ENCODE results near the gene FANCL. TPM values are rescaled to one million over a fixed set of nuclear protein-coding genes. Genes with fewer than 3 reads are reported as not detected.

The FANCL gene
- total RNA-seq, 1 experiment from 2014 or later: 34.5 TPM

GRCh38 chr2:58133395-58133794 is 107.7 kb downstream of the FANCL start:
- no peaks in the 10 kb centered on the region for H3K9me3 ChIP-seq (ENCODE audit: control insufficient read depth in 1 of 2, insufficient read depth in 1 of 2, low read depth in 1 of 2, low read length in 2 of 2)
- CTCF ChIA-PET: no interaction called here
- H2AFZ ChIP-seq (ENCODE audit: low read depth, low read length, poor library complexity, severe bottlenecking): no peak overlapping the region
- H3K27ac ChIP-seq (ENCODE audit: low read depth, low read length): no peak overlapping the region
- H3K36me3 ChIP-seq (ENCODE audit: control insufficient read depth in 1 of 2, insufficient read depth in 2 of 2, low read length in 2 of 2): no peaks in the 10 kb centered on the region
- peaks cover 0 to 3% of the 10 kb centered on the region in 2 experiments; a peak in 1 of 4 replicates for H3K4me1 ChIP-seq (ENCODE audit: control insufficient read depth in 1 of 2, insufficient read depth in 2 of 2, low read length in 2 of 2)
- H3K9ac ChIP-seq (ENCODE audit: low read length): no peak overlapping the region
- RAD21 ChIA-PET (ENCODE audit: low non-redundant PET in 1 of 2, low total read pairs in 2 of 2, uncharacterized antibody in 2 of 2, unreplicated experiment in 2 of 2): no interaction called here
- no peaks in the 10 kb centered on the region for H3K79me2 ChIP-seq (ENCODE audit: insufficient read depth, low read length)
- no peaks in the 10 kb centered on the region for H4K20me1 ChIP-seq (ENCODE audit: insufficient read depth)
- no peaks in the 10 kb centered on the region for H3K9me2 ChIP-seq (ENCODE audit: insufficient read depth)
- DNase-seq (ENCODE audit: low read depth, low spot score): no peak
- POLR2A ChIA-PET: no interaction called here
- ATAC-seq: peak; percentile 36; the same call in 1 of the 2 replicates
- H3K4me2 ChIP-seq (ENCODE audit: low read length): no peak overlapping the region
- no TSS peak for BruUV-seq (replicated peaks)
- H3K4me3 ChIP-seq (replicated peaks in 1 of 2; ENCODE audit: low read depth in 1 of 2, low read length in 2 of 2): no peak overlapping the region
- intact Hi-C loops (cut with micrococcal nuclease): loop anchor here (1.0 to 10.0 kb wide), 4 partner anchors 18 to 421 kb away; no protein-coding TSS in a partner anchor
- no peaks in the 10 kb centered on the region for H3K27me3 ChIP-seq (ENCODE audit: insufficient read depth, low read length)
- no peak for TF ChIP-seq TCF7L2 (IDR thresholded peaks at IDR 0.05; ENCODE audit: borderline replicate concordance, extremely low read depth, insufficient read depth, insufficient read length)
- TF ChIP-seq CBX3 (IDR thresholded peaks at IDR 0.05; ENCODE audit: low read depth): no peak
- no peak for TF ChIP-seq EZH2 (IDR thresholded peaks at IDR 0.05)

DNA sequence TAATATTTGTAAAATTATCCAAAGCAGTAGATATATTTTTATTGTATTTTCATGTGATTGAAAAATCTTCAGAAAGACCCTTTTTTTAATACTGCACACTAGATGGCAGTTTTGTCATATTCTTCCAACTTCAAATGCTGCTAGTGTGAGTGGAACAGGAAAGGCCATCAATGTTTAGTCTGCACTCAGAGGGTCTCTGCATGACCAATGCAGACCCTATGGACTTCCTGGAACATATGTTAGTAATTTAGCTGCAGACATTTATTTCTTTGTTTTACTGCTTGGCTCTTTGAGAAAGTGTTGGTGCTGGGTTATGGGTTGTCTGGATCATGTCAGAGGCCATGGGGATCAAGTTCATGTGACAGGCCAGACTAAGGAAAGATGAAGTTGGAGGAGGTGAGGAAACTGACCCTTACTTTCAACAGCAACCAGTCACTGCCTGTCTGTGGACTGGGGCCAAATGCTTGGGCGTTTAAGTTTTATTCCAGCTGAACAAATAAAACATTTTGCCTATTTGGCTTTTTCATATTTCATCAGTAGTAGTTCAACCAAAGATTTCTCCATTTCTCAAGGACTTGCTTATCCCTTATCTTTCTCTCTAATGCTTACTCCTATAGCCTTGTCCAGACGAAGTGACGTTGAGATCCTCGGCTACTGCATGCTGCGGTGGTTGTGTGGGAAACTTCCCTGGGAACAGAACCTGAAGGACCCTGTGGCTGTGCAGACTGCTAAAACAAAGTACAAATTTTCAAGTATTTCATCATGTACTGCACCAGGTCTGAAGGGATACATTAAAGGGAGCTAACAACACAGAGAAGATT is 109.7 kb downstream of the FANCL start:
- POLR2A ChIA-PET: no interaction called here
- no peak for ATAC-seq
- no peak overlapping the region for H3K27ac ChIP-seq (ENCODE audit: low read depth, low read length)

More for the DNA sequence above, 109.7 kb downstream of the FANCL start:
- Histone ChIP-seq H3K4me2 (ENCODE audit: low read length) (no peak overlapping the region), H3K9me2 (ENCODE audit: insufficient read depth) (no peaks in the 10 kb centered on the region), H4K20me1 (ENCODE audit: insufficient read depth) (no peaks in the 10 kb centered on the region), H3K4me3 (replicated peaks in 1 of 2; ENCODE audit: low read depth in 1 of 2, low read length in 2 of 2) (no peak overlapping the region), H3K4me1 (ENCODE audit: control insufficient read depth in 1 of 2, insufficient read depth in 2 of 2, low read length in 2 of 2) (peaks cover 0 to 3% of the 10 kb centered on the region in 2 experiments; a peak in 1 of 4 replicates), H3K9ac (ENCODE audit: low read length) (no peak overlapping the region), H3K9me3 (ENCODE audit: control insufficient read depth in 1 of 2, insufficient read depth in 1 of 2, low read depth in 1 of 2, low read length in 2 of 2) (no peaks in the 10 kb centered on the region), H3K36me3 (ENCODE audit: control insufficient read depth in 1 of 2, insufficient read depth in 2 of 2, low read length in 2 of 2) (no peaks in the 10 kb centered on the region), H2AFZ (ENCODE audit: low read depth, low read length, poor library complexity, severe bottlenecking) (no peak overlapping the region), H3K27me3 (ENCODE audit: insufficient read depth, low read length) (no peaks in the 10 kb centered on the region), H3K79me2 (ENCODE audit: insufficient read depth, low read length) (no peaks in the 10 kb centered on the region)
- ChIA-PET RAD21 (ENCODE audit: low non-redundant PET in 1 of 2, low total read pairs in 2 of 2, uncharacterized antibody in 2 of 2, unreplicated experiment in 2 of 2) (no interaction called here), CTCF (interaction anchor here (0.9 to 1.2 kb wide), 3 partner anchors 226 to 423 kb away, joined by 3 to 7 read pairs (median 6); no protein-coding TSS in a partner anchor)
- intact Hi-C loops (cut with micrococcal nuclease): loop anchor here (5.0 to 10.0 kb wide), 3 partner anchors 227 to 423 kb away; no protein-coding TSS in a partner anchor
- DNase-seq (ENCODE audit: low read depth, low spot score): no peak
- BruUV-seq (replicated peaks): no TSS peak
- no peak for TF ChIP-seq SP1 (IDR thresholded peaks at IDR 0.05; ENCODE audit: low read depth)
- TF ChIP-seq FOSL1 (IDR thresholded peaks at IDR 0.05; ENCODE audit: low read depth): no peak
- peak; percentile 65 for TF ChIP-seq RAD21 (IDR thresholded peaks at IDR 0.05; ENCODE audit: low read depth)
- TF ChIP-seq EZH2phosphoT487 (IDR thresholded peaks at IDR 0.05; ENCODE audit: borderline replicate concordance): no peak
- no peak for TF ChIP-seq EZH2 (IDR thresholded peaks at IDR 0.05)
- peak in 2 of 3 experiments; percentile 31 to 36; a peak in 2 of 6 replicates for TF ChIP-seq CTCF (IDR thresholded peaks at IDR 0.05 in 2 of 3, conservative IDR thresholded peaks at IDR 0.05 in 1 of 3; ENCODE audit: borderline replicate concordance in 1 of 3, insufficient read depth in 1 of 3, low read depth in 2 of 3, low read length in 2 of 3)
